Duodenal mucosa (tissue), 2 donors: ENCODE results near the gene UTP15.

ENCODE experiments used
- H3K27ac ChIP-seq: one replicate; pipeline ENCODE4 v1.7.0; 2013; ENCODE audit warnings: low read depth, low read length
- H3K27me3 ChIP-seq, 2 donors: one replicate each; pipeline ENCODE4 v1.7.0; 2013; ENCODE audit warnings: low read length in 2 of 2, control low read depth in 1 of 2; ENCODE audit not compliant: insufficient read depth in 2 of 2, control insufficient read depth in 1 of 2
- H3K36me3 ChIP-seq, 2 donors: one replicate each; pipeline ENCODE4 v1.7.0; 2013; ENCODE audit warnings: low read length in 2 of 2, control low read depth in 1 of 2; ENCODE audit not compliant: insufficient read depth in 2 of 2, control insufficient read depth in 1 of 2
- H3K4me1 ChIP-seq, 2 donors: one replicate each; pipeline ENCODE4 v1.7.0; 2013; ENCODE audit warnings: low read length in 2 of 2, control low read depth in 1 of 2; ENCODE audit not compliant: insufficient read depth in 2 of 2, control insufficient read depth in 1 of 2
- H3K4me3 ChIP-seq, 2 donors: one replicate each; pipeline ENCODE4 v1.7.0; 2013; ENCODE audit warnings: low read length in 2 of 2, low read depth in 1 of 2
- H3K9ac ChIP-seq, 2 donors: one replicate each; pipeline ENCODE4 v1.7.0; 2013; ENCODE audit warnings: low read length in 2 of 2, low read depth in 1 of 2
- H3K9me3 ChIP-seq, 2 donors: one replicate each; pipeline ENCODE4 v1.7.0; 2013; ENCODE audit warnings: low read length in 2 of 2, control low read depth in 1 of 2; ENCODE audit not compliant: control insufficient read depth in 1 of 2

Gene UTP15

DNA sequence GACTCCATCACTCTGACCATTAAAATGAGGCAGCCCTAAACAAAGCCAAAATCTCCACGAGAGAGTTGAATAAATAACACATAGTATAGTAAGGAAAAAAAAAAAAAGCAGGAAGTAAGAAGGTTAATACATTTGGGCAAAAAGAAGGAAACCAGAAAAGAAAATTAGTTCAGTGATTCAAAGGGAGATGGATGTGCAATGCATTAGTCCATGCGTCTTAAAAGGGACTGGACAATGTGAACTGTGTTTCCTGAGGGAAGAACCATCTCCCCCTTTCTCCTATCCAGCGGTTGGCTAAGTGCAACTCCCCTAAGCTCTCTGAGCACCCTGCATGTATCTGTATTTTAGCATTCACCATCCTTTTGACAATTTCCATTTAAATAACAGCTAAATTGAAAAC lies 1.5 kb upstream of the UTP15 start:
- Histone ChIP-seq H3K9ac (peak overlapping the region; percentile 82 to 87), H3K27ac (no peak overlapping the region), H3K36me3 (peaks cover 4% of the 10 kb centered on the region in 2 donors), H3K27me3 (no peaks in the 10 kb centered on the region), H3K9me3 (no peaks in the 10 kb centered on the region), H3K4me3 (peak overlapping the region; percentile 92 to 100), H3K4me1 (peaks cover 20 to 29% of the 10 kb centered on the region in 2 donors)

DNA sequence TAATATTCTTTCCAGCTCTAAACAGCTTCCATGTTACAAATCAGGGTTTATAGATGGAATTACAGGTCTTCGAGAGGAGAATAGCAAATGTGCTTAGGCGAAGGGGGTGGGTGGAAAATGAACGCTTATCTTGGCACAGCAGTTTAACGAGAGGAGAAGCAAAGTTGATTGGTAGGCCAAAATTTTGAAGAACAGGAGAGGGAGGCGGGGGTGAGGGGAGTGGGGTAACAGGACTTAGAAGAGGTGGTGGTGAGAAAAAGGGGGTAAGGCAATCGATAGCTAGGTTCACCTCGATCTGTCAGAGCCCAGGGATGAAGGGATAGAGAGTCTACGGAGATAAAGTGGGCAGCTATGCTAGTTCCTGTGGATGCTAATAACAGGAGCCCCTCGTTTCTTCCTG lies 868 bp upstream of the UTP15 start:
- peak overlapping the region; percentile 82 to 87 for H3K9ac ChIP-seq
- H3K27me3 ChIP-seq: no peaks in the 10 kb centered on the region
- H3K36me3 ChIP-seq: peaks cover 3 to 4% of the 10 kb centered on the region in 2 donors
- peak overlapping the region; percentile 92 for H3K27ac ChIP-seq
- H3K4me1 ChIP-seq: peaks cover 20 to 29% of the 10 kb centered on the region in 2 donors
- peak overlapping the region; percentile 92 to 100 for H3K4me3 ChIP-seq
- no peaks in the 10 kb centered on the region for H3K9me3 ChIP-seq

DNA sequence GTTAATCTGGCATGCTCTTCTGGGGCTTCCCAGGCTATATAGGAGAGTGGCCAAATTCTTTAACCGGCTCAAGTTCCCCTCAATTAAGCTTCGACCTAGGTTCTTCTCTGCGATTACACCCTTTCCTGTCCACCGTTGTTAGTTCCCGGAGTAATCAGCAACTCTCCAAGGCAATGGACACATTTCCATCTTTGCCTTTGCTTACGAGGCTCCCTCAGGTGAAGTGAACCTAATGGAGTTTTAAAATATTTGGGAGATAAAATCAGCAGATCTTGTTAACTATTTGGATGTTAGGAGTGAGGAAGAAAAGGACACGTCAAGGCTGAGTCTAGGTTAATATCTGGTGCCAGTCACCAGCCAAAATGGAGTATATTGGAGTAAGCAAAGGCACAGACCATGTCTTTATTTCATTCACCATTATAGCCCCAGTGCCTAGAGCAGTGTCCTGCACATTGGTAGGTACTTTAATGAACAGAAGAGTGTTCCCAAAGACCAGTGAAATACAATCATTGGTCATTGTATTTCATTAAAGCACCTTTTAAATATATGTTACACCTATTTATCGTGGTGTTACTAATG lies 515 bp downstream of the UTP15 start:
- Histone ChIP-seq H3K27ac (peak overlapping the region; percentile 92), H3K9me3 (no peaks in the 10 kb centered on the region), H3K36me3 (peaks cover 0 to 16% of the 10 kb centered on the region in 2 donors), H3K4me1 (peaks cover 20 to 29% of the 10 kb centered on the region in 2 donors), H3K27me3 (no peaks in the 10 kb centered on the region), H3K9ac (peak overlapping the region; percentile 82 to 87), H3K4me3 (peak overlapping the region; percentile 92 to 100)

DNA sequence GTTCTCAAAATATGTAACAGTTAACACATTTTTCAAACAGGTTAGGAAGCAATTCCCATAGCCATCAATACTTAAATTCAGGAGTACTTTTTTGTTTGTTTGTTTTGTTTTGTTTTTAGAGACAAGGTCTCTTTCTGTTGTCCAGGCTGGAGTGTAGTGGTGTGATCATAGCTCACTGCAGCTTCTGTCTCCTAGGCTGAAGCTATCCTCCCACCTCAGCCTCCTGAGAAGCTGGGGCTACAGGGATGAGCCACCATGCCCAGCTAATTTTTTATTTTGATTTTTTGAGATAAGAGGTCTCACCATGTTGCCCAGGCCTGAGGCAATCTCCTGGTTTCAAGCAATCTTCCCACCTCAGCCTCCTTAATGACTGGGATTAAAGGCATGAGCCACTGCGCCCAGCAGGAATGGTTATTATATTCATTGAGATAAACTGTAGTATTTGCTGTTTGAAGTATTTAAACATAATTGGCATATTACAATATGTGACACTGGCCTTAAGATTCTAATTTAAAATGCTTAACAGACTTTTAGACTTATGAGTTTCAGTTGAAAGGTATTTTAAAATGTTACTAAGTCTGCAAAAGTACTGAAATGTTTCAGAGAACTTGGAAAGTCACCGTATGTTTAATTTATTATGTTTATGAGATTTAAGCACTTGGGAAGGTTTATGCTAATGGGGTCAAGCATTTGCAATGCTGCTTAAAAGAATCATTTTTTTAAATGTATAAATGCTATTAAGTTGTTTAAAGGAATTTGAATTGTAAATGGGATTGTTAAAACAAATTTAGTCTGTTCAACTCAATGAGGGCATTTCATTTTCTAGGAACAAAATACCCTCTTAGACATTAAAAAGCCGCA lies 17.0 kb downstream of the UTP15 start:
- no peaks in the 10 kb centered on the region for H3K27me3 ChIP-seq
- no peak overlapping the region for H3K27ac ChIP-seq
- H3K36me3 ChIP-seq: peaks cover 15 to 36% of the 10 kb centered on the region in 2 donors
- no peaks in the 10 kb centered on the region for H3K9me3 ChIP-seq
- H3K4me1 ChIP-seq: no peaks in the 10 kb centered on the region
- no peak overlapping the region for H3K4me3 ChIP-seq
- no peak overlapping the region for H3K9ac ChIP-seq

DNA sequence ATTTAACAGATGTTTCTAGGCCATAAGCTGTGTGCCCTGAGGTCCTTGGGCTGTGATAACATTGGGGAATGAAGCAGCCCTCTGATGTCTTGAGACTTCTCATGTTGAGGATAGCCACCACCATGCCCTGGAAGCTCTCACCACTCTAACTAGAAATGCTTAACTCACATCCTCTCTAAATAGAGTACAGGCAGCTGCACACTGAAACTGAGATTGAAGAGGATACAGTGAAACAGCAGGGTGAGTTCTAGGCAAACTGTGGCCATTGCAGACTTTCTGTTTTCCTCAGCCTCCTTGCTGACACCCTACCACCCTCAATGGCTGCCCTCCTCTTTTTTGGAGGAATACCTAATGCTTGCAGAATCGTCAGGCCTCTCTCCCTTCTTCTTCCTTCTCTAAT lies 22.4 kb downstream of the UTP15 start:
- Histone ChIP-seq H3K4me1 (no peaks in the 10 kb centered on the region), H3K9me3 (no peaks in the 10 kb centered on the region), H3K27ac (no peak overlapping the region), H3K27me3 (no peaks in the 10 kb centered on the region), H3K4me3 (no peak overlapping the region), H3K36me3 (peaks cover 0 to 4% of the 10 kb centered on the region in 2 donors), H3K9ac (no peak overlapping the region)

DNA sequence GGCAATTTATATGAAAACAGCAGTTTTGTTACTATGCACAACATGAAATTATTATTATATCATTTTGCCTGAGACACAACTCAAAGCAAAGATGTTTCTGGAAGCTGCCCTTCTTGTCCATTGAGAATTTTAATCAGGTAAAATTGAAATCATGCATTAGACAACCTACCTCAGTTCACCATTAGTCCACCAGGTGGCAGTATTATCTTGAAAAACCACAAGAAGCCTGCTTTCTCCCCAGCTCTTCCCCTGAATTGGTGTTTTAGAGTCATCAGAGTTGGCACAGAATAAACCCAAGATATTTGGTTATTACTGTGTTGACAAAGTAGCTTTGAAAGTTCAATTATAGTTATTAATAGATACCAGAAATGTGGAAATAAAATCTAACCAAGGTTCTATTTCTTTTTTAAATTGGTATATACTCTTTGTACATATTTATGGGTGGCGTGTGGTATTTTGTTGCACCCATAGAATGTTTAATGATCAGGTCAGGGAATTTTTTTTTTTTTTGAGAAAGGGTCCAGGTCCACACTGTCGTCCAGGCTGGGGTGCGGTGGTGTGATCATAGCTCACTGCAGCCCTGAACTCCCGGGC lies 25.7 kb downstream of the UTP15 start:
- Histone ChIP-seq H3K9ac (no peak overlapping the region), H3K9me3 (no peaks in the 10 kb centered on the region), H3K27ac (no peak overlapping the region), H3K4me1 (no peaks in the 10 kb centered on the region), H3K4me3 (no peak overlapping the region), H3K27me3 (no peaks in the 10 kb centered on the region), H3K36me3 (no peaks in the 10 kb centered on the region)

DNA sequence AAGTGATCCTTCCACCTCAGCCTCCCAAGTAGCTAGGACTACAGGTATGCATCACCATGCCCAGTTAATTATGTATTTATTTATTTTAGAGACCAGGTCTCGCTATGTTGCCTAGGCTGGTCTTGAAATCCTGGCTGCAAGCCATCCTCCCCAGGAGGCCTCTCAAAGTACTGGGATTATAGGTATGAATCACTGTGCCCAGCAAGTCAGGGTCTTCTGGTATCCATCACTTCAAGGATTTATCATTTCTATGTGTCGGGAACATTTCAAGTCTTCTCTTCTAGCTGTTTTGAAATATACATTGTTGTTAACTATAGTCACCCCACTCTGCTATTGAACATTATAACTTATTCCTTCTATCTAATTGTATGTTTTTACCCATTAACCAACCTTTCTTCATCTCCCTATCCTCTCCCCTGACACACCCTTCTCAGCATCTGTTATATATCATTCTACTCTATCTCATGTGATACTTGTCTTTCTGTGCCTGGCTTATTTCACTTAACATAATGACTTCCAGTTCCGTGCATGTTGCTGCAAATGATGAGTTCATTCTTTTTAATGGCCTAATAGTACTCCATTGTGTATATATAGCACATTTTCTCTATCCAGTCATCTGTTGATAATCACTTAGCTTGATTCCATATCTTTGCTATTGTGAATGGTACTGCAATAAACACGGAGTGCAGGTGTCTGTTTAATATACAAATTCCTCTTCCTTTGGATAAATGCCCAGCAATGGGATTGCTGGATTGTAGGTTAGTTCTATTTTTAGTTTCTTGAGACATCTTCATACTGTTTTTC lies 26.4 kb downstream of the UTP15 start:
- Histone ChIP-seq H3K27ac (no peak overlapping the region), H3K36me3 (no peaks in the 10 kb centered on the region), H3K27me3 (no peaks in the 10 kb centered on the region), H3K9ac (no peak overlapping the region), H3K4me3 (no peak overlapping the region), H3K9me3 (no peaks in the 10 kb centered on the region), H3K4me1 (no peaks in the 10 kb centered on the region)

DNA sequence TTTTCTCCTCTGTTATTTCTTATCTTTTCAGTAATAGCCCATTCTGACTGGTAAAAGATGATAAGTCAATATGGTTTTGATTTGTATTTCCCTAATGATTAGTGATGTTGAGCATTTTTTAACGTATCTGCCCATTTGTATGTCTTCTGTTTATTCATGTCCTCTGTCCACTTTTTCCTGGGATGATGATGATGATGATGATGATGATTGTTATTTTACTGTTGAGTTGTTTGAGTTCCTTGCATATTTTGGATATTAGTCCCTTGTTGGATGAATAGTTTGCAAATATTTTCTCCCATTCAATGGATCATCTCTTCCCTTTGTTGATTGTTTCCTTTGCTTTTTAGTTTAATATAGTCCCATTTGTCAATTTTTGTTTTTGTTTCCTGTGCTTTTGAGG lies 27.0 kb downstream of the UTP15 start:
- Histone ChIP-seq H3K4me3 (no peak overlapping the region), H3K36me3 (no peaks in the 10 kb centered on the region), H3K9me3 (no peaks in the 10 kb centered on the region), H3K27ac (no peak overlapping the region), H3K9ac (no peak overlapping the region), H3K27me3 (no peaks in the 10 kb centered on the region), H3K4me1 (no peaks in the 10 kb centered on the region)

DNA sequence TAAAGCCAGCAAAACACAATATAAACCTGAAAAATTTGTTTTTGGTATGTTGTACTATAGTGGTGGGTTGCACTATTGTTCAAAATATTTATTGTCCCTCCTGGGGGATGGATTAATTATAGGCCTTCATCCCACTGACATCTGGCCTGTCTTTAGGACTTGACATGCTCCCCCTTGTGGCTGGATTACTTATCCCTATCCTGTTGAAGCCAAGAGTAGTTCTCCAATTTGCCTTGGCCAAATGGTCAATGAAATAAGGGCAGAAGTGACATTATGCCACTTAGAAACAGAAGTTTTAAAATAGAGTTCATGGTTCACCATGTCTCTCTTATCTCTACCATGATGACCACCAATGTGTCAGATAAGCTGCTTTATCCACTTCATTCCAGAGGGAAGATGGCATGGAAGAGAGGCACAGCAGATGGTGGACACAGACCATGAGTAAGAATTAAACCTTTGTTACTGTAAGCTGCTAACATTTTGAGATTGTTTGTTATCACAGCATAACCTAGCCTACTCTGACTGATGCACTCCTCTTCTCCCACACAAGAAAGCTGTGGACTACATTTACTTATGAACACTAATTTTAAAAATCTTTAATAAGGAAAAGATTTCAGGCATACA lies 31.3 kb downstream of the UTP15 start:
- Histone ChIP-seq H3K4me3 (no peak overlapping the region), H3K9ac (no peak overlapping the region), H3K9me3 (peaks cover 0 to 4% of the 10 kb centered on the region in 2 donors), H3K27me3 (no peaks in the 10 kb centered on the region), H3K4me1 (no peaks in the 10 kb centered on the region), H3K36me3 (no peaks in the 10 kb centered on the region), H3K27ac (no peak overlapping the region)
